HepG2 (cell line): ENCODE data around the gene PGAP3. TPM values are rescaled to one million over a fixed set of nuclear protein-coding genes. Genes with fewer than 3 reads are reported as not detected.

Experiments
- CSRNP1 ChIP-seq: sonication (generic); formaldehyde crosslinking; IDR thresholded peaks from 2 replicates; pipeline ENCODE4 v1.8.1; 2023; ENCODE audit warnings: mild to moderate bottlenecking, missing genetic modification reagents
- DMTF1 ChIP-seq: sonication (generic); formaldehyde crosslinking; IDR thresholded peaks from 2 replicates; pipeline ENCODE4 v1.4.0; 2020; ENCODE audit warnings: mild to moderate bottlenecking, missing genetic modification reagents
- FIP1L1 ChIP-seq: fragments of 200-400 bp; formaldehyde crosslinking; IDR thresholded peaks from 2 replicates; pipeline ENCODE4 v1.6.1; 2018; ENCODE audit warnings: low read depth, mild to moderate bottlenecking, low read length, moderate library complexity, borderline replicate concordance; ENCODE audit not compliant: insufficient read depth
- HINFP ChIP-seq: sonication (generic); formaldehyde crosslinking; IDR thresholded peaks from 2 replicates; pipeline ENCODE4 v1.4.0; 2020; ENCODE audit warnings: low read depth, mild to moderate bottlenecking, missing genetic modification reagents
- HNRNPH1 ChIP-seq: fragments of 200-400 bp; formaldehyde crosslinking; optimal IDR thresholded peaks from 2 replicates; pipeline ENCODE3; 2017; ENCODE audit warnings: mild to moderate bottlenecking, low read depth, low read length
- MBD4 ChIP-seq: IDR thresholded peaks from 2 replicates; pipeline ENCODE4 v1.6.1; 2012; ENCODE audit warnings: low read length, inconsistent platforms, borderline replicate concordance
- NFE2 ChIP-seq: sonication (generic); formaldehyde crosslinking; IDR thresholded peaks from 2 replicates; pipeline ENCODE4 v1.4.0; 2020; ENCODE audit warnings: missing genetic modification reagents
- NR3C1 ChIP-seq: sonication (generic); formaldehyde crosslinking; IDR thresholded peaks from 2 replicates; pipeline ENCODE4 v1.4.0; 2020; ENCODE audit warnings: missing genetic modification reagents
- POLR2AphosphoS5 ChIP-seq: IDR thresholded peaks from 2 replicates; pipeline ENCODE4 v1.6.1; 2012; ENCODE audit warnings: low read depth, low read length
- ZBTB34 ChIP-seq: sonication (generic); formaldehyde crosslinking; IDR thresholded peaks from 2 replicates; pipeline ENCODE4 v1.8.0; 2022; ENCODE audit warnings: mild to moderate bottlenecking, missing genetic modification reagents
- ZNF143 ChIP-seq: sonication (generic); formaldehyde crosslinking; IDR thresholded peaks from 2 replicates; pipeline ENCODE4 v1.4.0; 2020; ENCODE audit warnings: missing genetic modification reagents
- ZNF580 ChIP-seq: IDR thresholded peaks from 2 replicates; pipeline ENCODE4 v1.6.1; 2016; ENCODE audit warnings: low read depth, borderline replicate concordance
- ZNF883 ChIP-seq: sonication (generic); formaldehyde crosslinking; IDR thresholded peaks from 2 replicates; pipeline ENCODE4 v1.5.1; 2020; ENCODE audit warnings: mild to moderate bottlenecking, missing genetic modification reagents; ENCODE audit errors: not compliant biosample characterization
- polyA plus RNA-seq, 8 experiments: library from polyadenylated mRNA; depleted of rRNA in 3 of 8; stranded (reverse) in 7 of 8; unstranded in 1 of 8; fragments of >200 nt; fragmentation: Illumina TruSeq in 4 of 8; extraction: Trizol in 4 of 8; gene quantifications; 2 replicates each; pipeline versions ENCODE4 v1.2.1 to v1.2.3, GENCODE V29; 2011 to 2016; ENCODE audit warnings: low read depth in 4 of 8, missing spikeins in 1 of 8, mixed read lengths in 1 of 8; ENCODE audit not compliant: insufficient read depth in 1 of 8
- total RNA-seq, 5 experiments: library from RNA; depleted of rRNA; stranded (reverse); fragments of >200 nt; fragmentation: Illumina TruSeq; extraction: Trizol; gene quantifications; 2 replicates each; pipeline ENCODE4 v1.2.3, GENCODE V29; 2016; ENCODE audit warnings: low read depth in 1 of 5

The PGAP3 gene
- total and polyA plus RNA-seq, 2 of the 13 experiments (the other 11 are each of a cell fraction or from before 2014, with no cell fraction given) = 11.9 to 14.6 TPM

GRCh38 chr17:39653662-39654331 is 34.1 kb downstream of the PGAP3 start (continued):
- TF ChIP-seq FIP1L1 (no peak), DMTF1 (CRISPR knock-in tag) (no peak), POLR2AphosphoS5 (no peak), HNRNPH1 (no peak), CSRNP1 (no peak), HINFP (CRISPR knock-in tag) (no peak), ZNF580 (CRISPR knock-in tag) (peak; percentile 77; the same call in 1 of the 2 replicates), NFE2 (CRISPR knock-in tag) (0 out of 2 replicates have a peak, but pooled peaks have one; percentile 2), MBD4 (no peak), ZBTB34 (no peak), ZNF883 (CRISPR knock-in tag) (no peak), ZNF143 (CRISPR knock-in tag) (no peak), NR3C1 (CRISPR knock-in tag) (no peak)
